Naive B cell (primary cell): ENCODE data around the gene KIAA0040. TPM values are rescaled to one million over a fixed set of nuclear protein-coding genes. Genes with fewer than 3 reads are reported as not detected.

Source experiments
- ATAC-seq, 2 donors: fragments of 150-1000 bp; cut with Tn5 transposase; 2 replicates each; pipeline ENCODE4 v1.10.0; 2021; ENCODE audit warnings: low read depth in 2 of 2, mild to moderate bottlenecking in 2 of 2, moderate library complexity in 2 of 2
- DNase-seq: peaks from one replicate; pipeline ENCODE4 v3.0.0; 2022
- H3K27ac Mint-ChIP-seq, 6 donors: one replicate each; pipeline ENCODE4 v1.8.0; 2020 to 2022; ENCODE audit warnings: mild to moderate bottlenecking in 6 of 6, mixed read lengths in 6 of 6, moderate library complexity in 5 of 6, inconsistent platforms in 2 of 6
- H3K27me3 Mint-ChIP-seq, 3 donors: one replicate each; pipeline ENCODE4 v1.8.0; 2021 to 2022; ENCODE audit warnings: mixed read lengths in 3 of 3, mild to moderate bottlenecking in 1 of 3
- H3K36me3 Mint-ChIP-seq, 2 donors: one replicate each; pipeline ENCODE4 v1.8.0; 2020 to 2022; ENCODE audit warnings: mixed read lengths in 2 of 2, inconsistent platforms in 1 of 2, mild to moderate bottlenecking in 1 of 2
- H3K4me1 Mint-ChIP-seq, 3 donors: one replicate each; pipeline ENCODE4 v1.8.0; 2020 to 2022; ENCODE audit warnings: mixed read lengths in 3 of 3, inconsistent platforms in 1 of 3, mild to moderate bottlenecking in 1 of 3, moderate library complexity in 1 of 3
- H3K4me3 Mint-ChIP-seq, 8 donors: one replicate each; pipeline ENCODE4 v1.8.0; 2020 to 2022; ENCODE audit warnings: mild to moderate bottlenecking in 8 of 8, mixed read lengths in 8 of 8, moderate library complexity in 8 of 8, inconsistent platforms in 2 of 8
- H3K9me3 Mint-ChIP-seq, 7 donors: one replicate each; pipeline ENCODE4 v1.8.0; 2020 to 2022; ENCODE audit warnings: mixed read lengths in 7 of 7, mild to moderate bottlenecking in 5 of 7, inconsistent platforms in 2 of 7, moderate library complexity in 1 of 7
- polyA plus RNA-seq, 6 donors: library from polyadenylated mRNA; unstranded; fragments of 300-500 nt; fragmentation: Illumina TruSeq; gene quantifications; one replicate each; pipeline ENCODE4 v1.2.3, GENCODE V29; 2021; ENCODE audit warnings: low read depth in 6 of 6

KIAA0040 gene
- polyA plus RNA-seq, 6 donors from 2014 or later, result 97.1 to 182 (median 140) TPM

GRCh38 chr1:175157200-175157599, 35.4 kb downstream of the KIAA0040 start:
- peak overlapping the region in 1 of 6 donors; percentile 33 for H3K27ac Mint-ChIP-seq
- H3K4me1 Mint-ChIP-seq, result peaks cover 57 to 68% (median 64%) of the 10 kb centered on the region in 3 donors
- no peaks in the 10 kb centered on the region for H3K9me3 Mint-ChIP-seq
- peaks cover 19 to 38% of the 10 kb centered on the region in 2 donors for H3K36me3 Mint-ChIP-seq
- ATAC-seq (no peak), DNase-seq (no peak)
- no peak overlapping the region for H3K4me3 Mint-ChIP-seq
- peaks cover 7 to 13% (median 10%) of the 10 kb centered on the region in 3 donors for H3K27me3 Mint-ChIP-seq

GRCh38 chr1:175155936-175156335, 36.6 kb downstream of the KIAA0040 start:
- Mint-ChIP-seq H3K36me3 (peaks cover 11 to 26% of the 10 kb centered on the region in 2 donors), H3K27ac (peak overlapping the region in 2 of 6 donors; percentile 59 to 63), H3K27me3 (peaks cover 17 to 25% (median 22%) of the 10 kb centered on the region in 3 donors), H3K9me3 (no peaks in the 10 kb centered on the region), H3K4me3 (no peak overlapping the region), H3K4me1 (peaks cover 50 to 64% (median 57%) of the 10 kb centered on the region in 3 donors)
- ATAC-seq (no peak), DNase-seq (no peak)

- ATAC-seq (no peak), DNase-seq (no peak)
- peak overlapping the region in 4 of 6 donors; percentile 54 to 80 (median 61) for H3K27ac Mint-ChIP-seq
- H3K4me1 Mint-ChIP-seq, result peaks cover 45 to 61% (median 53%) of the 10 kb centered on the region in 3 donors
- H3K27me3 Mint-ChIP-seq, result peaks cover 21 to 30% (median 26%) of the 10 kb centered on the region in 3 donors
- no peaks in the 10 kb centered on the region for H3K9me3 Mint-ChIP-seq
- H3K36me3 Mint-ChIP-seq, result peaks cover 11 to 22% of the 10 kb centered on the region in 2 donors
- no peak overlapping the region for H3K4me3 Mint-ChIP-seq
Observed at GRCh38 chr1:175155473-175155856, 37.1 kb downstream of the KIAA0040 start.

GRCh38 chr1:175154629-175155472, 37.7 kb downstream of the KIAA0040 start:
- DNase-seq (peak; percentile 63), ATAC-seq (peak; percentile 57 to 63)
- H3K27ac Mint-ChIP-seq, result peak overlapping the region in 1 of 6 donors; percentile 80
- H3K36me3 Mint-ChIP-seq, result peaks cover 9 to 15% of the 10 kb centered on the region in 2 donors
- H3K27me3 Mint-ChIP-seq, result peaks cover 22 to 33% (median 28%) of the 10 kb centered on the region in 3 donors
- peak overlapping the region in 2 of 8 donors; percentile 21 for H3K4me3 Mint-ChIP-seq
- no peaks in the 10 kb centered on the region for H3K9me3 Mint-ChIP-seq
- H3K4me1 Mint-ChIP-seq, result peaks cover 41 to 55% (median 51%) of the 10 kb centered on the region in 3 donors

- Mint-ChIP-seq H3K4me1 (peaks cover 23 to 36% (median 32%) of the 10 kb centered on the region in 3 donors), H3K27ac (no peak overlapping the region), H3K27me3 (peaks cover 28 to 33% (median 28%) of the 10 kb centered on the region in 3 donors), H3K9me3 (no peaks in the 10 kb centered on the region), H3K36me3 (no peaks in the 10 kb centered on the region), H3K4me3 (no peak overlapping the region)
- DNase-seq (peak; percentile 54), ATAC-seq (peak; percentile 60 to 68)
Observed at GRCh38 chr1:175152006-175152652, 40.4 kb downstream of the KIAA0040 start.

GRCh38 chr1:175150596-175151319, 41.8 kb downstream of the KIAA0040 start:
- Mint-ChIP-seq H3K4me1 (peaks cover 18 to 32% (median 31%) of the 10 kb centered on the region in 3 donors), H3K36me3 (no peaks in the 10 kb centered on the region), H3K9me3 (no peaks in the 10 kb centered on the region), H3K27me3 (peaks cover 31 to 37% (median 36%) of the 10 kb centered on the region in 3 donors), H3K4me3 (no peak overlapping the region), H3K27ac (peak overlapping the region in 1 of 6 donors; percentile 19)
- no peak for ATAC-seq
- DNase-seq, result no peak

- H3K4me3 Mint-ChIP-seq, result no peak overlapping the region
- H3K36me3 Mint-ChIP-seq, result no peaks in the 10 kb centered on the region
- H3K4me1 Mint-ChIP-seq, result peaks cover 5 to 11% (median 8%) of the 10 kb centered on the region in 3 donors
- peaks cover 32 to 46% (median 40%) of the 10 kb centered on the region in 3 donors for H3K27me3 Mint-ChIP-seq
- DNase-seq (no peak), ATAC-seq (no peak)
- H3K9me3 Mint-ChIP-seq, result peaks cover 0 to 3% (median 0%) of the 10 kb centered on the region in 7 donors
- no peak overlapping the region for H3K27ac Mint-ChIP-seq
Observed at GRCh38 chr1:175148068-175148467, 44.5 kb downstream of the KIAA0040 start.

- peaks cover 32 to 45% (median 42%) of the 10 kb centered on the region in 3 donors for H3K27me3 Mint-ChIP-seq
- no peak overlapping the region for H3K4me3 Mint-ChIP-seq
- ATAC-seq (no peak), DNase-seq (no peak)
- peaks cover 0 to 3% (median 0%) of the 10 kb centered on the region in 7 donors for H3K9me3 Mint-ChIP-seq
- H3K36me3 Mint-ChIP-seq, result no peaks in the 10 kb centered on the region
- no peak overlapping the region for H3K27ac Mint-ChIP-seq
- H3K4me1 Mint-ChIP-seq, result peaks cover 5 to 11% (median 8%) of the 10 kb centered on the region in 3 donors
Observed at GRCh38 chr1:175147569-175147968, 45.0 kb downstream of the KIAA0040 start.

GRCh38 chr1:175146529-175147213, 45.9 kb downstream of the KIAA0040 start:
- Mint-ChIP-seq H3K27ac (no peak overlapping the region), H3K9me3 (peaks cover 0 to 3% (median 0%) of the 10 kb centered on the region in 7 donors), H3K4me1 (peaks cover 0 to 8% (median 6%) of the 10 kb centered on the region in 3 donors), H3K36me3 (no peaks in the 10 kb centered on the region), H3K27me3 (peaks cover 28 to 41% (median 35%) of the 10 kb centered on the region in 3 donors), H3K4me3 (peak overlapping the region in 1 of 8 donors; percentile 27)
- ATAC-seq, result peak; percentile 70 to 92
- DNase-seq, result peak; percentile 52

GRCh38 chr1:175145899-175146528, 46.6 kb downstream of the KIAA0040 start:
- Mint-ChIP-seq H3K27me3 (peaks cover 22 to 34% (median 31%) of the 10 kb centered on the region in 3 donors), H3K9me3 (peaks cover 0 to 3% (median 0%) of the 10 kb centered on the region in 7 donors), H3K4me3 (no peak overlapping the region), H3K36me3 (no peaks in the 10 kb centered on the region), H3K4me1 (peaks cover 0 to 6% (median 4%) of the 10 kb centered on the region in 3 donors), H3K27ac (no peak overlapping the region)
- no peak for ATAC-seq
- no peak for DNase-seq

GRCh38 chr1:175138579-175138978, 54.0 kb downstream of the KIAA0040 start:
- H3K27me3 Mint-ChIP-seq, result peaks cover 8 to 57% (median 51%) of the 10 kb centered on the region in 3 donors
- no peak for ATAC-seq
- H3K9me3 Mint-ChIP-seq, result no peaks in the 10 kb centered on the region

GRCh38 chr1:175137369-175137768, 55.2 kb downstream of the KIAA0040 start:
- no peaks in the 10 kb centered on the region for H3K9me3 Mint-ChIP-seq
- no peak for ATAC-seq
- H3K36me3 Mint-ChIP-seq, result no peaks in the 10 kb centered on the region
- peaks cover 8 to 56% (median 47%) of the 10 kb centered on the region in 3 donors for H3K27me3 Mint-ChIP-seq
- H3K27ac Mint-ChIP-seq, result no peak overlapping the region
- H3K4me1 Mint-ChIP-seq, result peaks cover 0 to 6% (median 5%) of the 10 kb centered on the region in 3 donors
- H3K4me3 Mint-ChIP-seq, result no peak overlapping the region
- DNase-seq, result no peak

More at GRCh38 chr1:175138579-175138978, 54.0 kb downstream of the KIAA0040 start:
- H3K36me3 Mint-ChIP-seq, result no peaks in the 10 kb centered on the region
- H3K4me1 Mint-ChIP-seq, result peaks cover 0 to 6% (median 5%) of the 10 kb centered on the region in 3 donors
- H3K4me3 Mint-ChIP-seq, result no peak overlapping the region
- no peak overlapping the region for H3K27ac Mint-ChIP-seq
- no peak for DNase-seq
